Activated CD4-positive, alpha-beta T cell treated with anti-CD3 and anti-CD28 coated beads, Interleukin-2, Interleukin-4, amounts not matched to agents 100 ng/mL and 50 ng/mL, durations not matched to agents 16 hours and 8 hours (primary cell): ENCODE data around the gene LRRC3.

ENCODE experiments used
- DNase-seq: peaks from one replicate; pipeline ENCODE4 v3.0.0-alpha.2; 2020; ENCODE audit warnings: low spot score

Gene LRRC3

GRCh38 chr21:44479556-44480199, 24.4 kb downstream of the LRRC3 start:
- DNase-seq: peak; percentile 38

DNA sequence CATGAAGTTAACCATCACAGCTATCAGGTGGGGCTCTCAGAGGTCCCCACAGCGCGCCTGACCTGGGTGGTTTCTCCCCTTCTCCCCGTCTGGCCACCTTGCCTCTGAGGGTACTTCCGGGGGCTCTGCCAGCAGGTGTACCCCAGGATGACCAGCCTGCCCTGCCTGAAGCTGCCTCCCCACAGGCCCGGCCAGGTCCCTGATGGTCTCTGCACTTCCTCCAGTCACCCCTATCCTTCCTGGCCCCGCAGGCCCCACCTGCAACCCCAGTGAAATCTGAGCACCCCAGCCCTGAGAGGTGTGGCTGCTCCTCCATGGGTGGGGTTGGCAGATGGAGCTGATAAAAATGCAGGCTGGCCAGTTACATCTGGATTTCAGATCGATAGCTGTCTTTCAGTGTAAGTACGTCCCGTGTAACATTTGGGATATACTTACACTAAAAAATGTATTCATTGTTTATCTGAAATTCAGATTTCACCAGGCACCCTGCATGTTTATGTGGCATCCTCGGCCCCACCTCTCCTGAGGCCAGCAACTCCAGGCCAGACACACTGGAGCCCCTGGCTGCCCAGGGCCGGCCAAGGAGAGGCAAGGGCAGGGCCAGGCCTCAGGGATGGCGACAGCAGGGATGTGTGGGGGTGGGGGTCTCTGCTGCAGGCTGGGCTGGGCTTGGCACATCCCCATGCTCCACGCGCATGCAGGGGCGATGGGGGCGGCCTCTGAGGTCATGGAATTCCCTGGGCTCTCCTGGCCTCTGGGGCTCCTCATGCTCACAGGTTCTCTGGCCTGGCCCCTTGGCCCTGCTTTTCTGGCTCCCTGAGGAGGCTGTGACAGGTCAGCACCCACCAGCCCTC, 25.1 kb downstream of the LRRC3 start:
- DNase-seq: no peak

- DNase-seq: no peak
Measured at GRCh38 chr21:44482581-44483287, 27.4 kb downstream of the LRRC3 start.

DNA sequence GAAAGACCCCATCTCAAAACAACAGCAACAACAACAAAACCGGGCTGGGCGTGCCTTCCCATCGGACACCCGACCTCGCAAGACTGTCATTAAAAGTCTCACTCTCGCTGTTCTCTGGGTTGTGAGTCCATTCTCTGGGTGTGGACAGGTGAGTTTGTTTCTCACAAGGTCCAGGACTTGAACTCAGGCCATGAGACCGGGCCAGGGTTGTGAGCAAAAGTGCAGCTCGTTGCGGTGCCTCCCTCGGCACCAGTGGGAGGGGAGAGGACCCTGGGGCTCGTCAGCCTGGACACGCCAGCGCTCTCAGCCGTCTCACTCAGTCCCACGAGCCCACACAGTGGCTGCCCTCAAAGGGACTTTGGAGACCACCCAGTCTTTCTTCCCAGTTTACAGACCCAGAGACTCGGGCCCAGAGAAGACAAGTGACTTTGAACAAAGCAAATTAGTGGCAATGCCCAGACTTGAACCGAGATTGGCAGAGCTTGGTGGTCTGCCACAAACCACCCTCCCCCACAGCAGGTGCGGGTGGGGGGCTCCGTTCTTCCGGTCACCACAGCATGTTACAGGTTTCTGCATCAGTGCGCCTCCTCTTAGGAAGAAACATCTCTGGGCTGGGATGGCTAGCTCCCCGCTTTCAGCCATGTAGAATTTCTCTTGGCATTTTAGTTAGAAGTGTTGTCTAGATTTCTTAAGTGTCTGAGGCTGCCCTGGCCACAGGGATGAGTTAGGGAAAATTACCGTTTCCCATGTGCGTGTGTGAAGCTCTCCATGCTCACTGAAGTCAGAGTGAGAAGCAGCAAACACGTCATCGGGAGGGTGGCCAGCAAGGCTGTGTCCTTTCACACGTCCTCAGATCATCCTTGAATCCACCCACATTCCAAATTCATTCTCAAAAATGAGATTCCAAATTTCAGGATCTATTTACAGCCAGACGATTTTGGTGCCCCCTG, 28.3 kb downstream of the LRRC3 start:
- DNase-seq: no peak

DNA sequence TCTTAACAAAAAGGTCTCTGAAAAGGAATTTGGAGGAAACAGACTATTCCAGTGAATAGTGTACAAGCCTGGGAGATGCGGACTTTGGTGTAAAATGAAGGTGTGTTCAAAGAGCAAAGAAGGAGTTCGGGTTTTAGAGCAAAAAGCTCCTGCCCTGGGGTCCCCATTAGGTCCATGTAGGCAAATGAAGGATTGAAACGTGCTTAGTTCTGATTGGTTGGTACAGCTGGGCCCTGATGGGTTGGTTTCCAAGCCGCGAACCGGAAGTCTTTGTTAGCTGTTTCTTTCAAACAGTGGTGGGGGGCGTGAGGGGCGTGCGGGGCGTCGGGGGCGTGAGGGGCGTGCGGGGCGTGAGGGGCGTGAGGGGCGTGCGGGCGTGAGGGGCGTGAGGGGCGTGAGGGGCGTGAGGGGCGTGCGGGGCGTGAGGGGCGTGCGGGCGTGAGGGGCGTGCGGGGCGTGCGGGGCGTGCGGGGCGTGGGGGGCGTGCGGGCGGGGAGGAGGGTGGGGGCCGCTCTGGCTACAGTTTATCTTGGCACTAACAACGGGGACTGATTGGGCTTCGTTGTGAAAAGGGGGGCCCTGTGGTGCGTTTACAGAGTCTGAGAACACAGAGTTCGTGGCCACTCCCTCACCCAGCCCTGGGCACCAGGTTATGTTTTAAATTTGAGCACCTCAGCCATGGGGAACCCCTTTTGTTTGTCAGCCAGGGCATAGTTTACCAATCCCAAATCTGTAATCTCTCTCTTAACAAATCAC, 29.4 kb downstream of the LRRC3 start:
- DNase-seq: no peak

DNA sequence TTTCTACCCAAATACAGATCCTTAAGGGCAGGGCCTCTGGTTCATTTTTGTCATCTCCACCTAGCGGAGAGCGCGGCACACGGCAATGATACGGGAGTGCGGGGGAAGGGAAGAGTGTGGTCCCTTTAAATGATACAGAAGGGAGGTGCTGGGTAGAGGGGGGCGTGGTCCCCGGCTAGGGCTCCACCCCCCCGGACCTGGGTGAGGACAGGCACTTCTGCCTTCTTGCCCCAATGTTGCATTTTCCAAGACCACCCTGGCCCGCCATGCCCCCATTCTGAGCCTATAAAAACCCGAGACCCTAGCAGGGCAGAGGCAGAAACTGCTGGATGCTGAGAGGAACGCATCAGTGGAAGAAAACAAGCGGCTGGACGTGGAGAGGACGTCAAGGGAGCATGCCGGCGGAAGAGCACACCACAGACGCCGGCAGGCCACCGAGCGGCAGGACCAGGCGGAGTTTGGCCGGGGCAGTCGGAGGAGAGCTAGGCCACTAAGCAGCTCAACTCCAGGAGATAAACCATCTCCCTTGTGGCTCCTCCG, 30.0 kb downstream of the LRRC3 start:
- peak; percentile 25 for DNase-seq

DNA sequence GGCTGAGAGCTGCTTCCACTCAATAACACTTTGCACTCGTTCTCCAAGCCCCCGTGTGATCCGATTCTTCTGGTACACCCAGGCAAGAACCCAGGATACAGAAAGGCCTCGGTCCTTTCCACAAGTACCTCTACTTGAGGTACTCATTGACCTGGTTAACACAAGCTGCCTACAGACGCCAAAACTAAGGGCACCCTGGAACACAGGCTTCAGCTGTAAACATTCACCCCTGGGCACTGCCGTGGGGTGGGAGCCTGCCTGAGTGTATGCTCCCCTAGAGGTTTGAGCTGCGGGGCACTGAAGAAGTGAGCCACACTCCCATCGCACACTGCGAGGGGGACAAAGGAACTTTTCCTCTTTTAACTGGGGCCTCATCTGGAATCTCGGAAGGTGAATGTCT, 30.5 kb downstream of the LRRC3 start:
- DNase-seq: no peak

DNA sequence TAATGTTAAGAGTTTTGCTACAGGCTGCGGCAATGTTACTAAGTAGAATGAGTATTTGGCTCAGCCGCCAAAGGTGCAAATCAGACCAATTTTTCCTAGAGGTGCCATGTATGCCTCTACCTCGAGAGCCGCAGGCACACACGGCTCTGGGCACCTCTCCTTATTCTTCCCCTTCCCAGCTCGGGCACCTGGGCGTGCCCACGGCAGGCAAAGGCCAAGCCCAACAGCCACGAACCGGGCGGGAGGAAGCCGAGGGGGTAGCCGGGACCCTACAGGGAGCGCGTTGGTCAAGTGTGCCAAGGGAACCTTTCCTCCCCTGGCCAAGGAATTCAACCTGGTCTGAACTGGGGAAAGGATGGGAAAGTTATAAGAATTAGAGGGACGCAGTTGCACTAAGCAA, 31.0 kb downstream of the LRRC3 start:
- no peak for DNase-seq

- DNase-seq: peak; percentile 42
Measured at GRCh38 chr21:44487831-44488230, 32.5 kb downstream of the LRRC3 start.

DNA sequence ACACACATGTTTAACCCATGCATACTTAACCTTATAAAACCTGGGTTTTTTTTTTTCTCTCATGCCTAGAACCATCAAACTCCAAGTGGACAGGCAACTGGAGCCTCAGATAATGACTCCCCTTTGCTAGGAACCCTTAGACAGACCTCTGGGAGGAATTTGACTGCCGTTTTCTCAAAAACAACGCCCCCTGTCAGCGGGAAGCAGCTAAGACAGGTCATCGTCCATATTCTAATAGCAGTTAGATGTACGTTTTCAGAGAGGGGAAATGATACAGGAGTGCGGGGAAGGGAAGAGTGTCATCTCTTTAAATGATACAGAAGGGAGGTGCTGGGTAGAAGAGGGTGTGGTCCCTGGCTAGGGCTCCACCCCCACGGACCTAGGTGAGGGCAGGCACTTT, 34.7 kb downstream of the LRRC3 start:
- DNase-seq: no peak

- DNase-seq: no peak
Measured at GRCh38 chr21:44490405-44490804, 35.1 kb downstream of the LRRC3 start.

GRCh38 chr21:44490816-44491215, 35.5 kb downstream of the LRRC3 start:
- DNase-seq: no peak

DNA sequence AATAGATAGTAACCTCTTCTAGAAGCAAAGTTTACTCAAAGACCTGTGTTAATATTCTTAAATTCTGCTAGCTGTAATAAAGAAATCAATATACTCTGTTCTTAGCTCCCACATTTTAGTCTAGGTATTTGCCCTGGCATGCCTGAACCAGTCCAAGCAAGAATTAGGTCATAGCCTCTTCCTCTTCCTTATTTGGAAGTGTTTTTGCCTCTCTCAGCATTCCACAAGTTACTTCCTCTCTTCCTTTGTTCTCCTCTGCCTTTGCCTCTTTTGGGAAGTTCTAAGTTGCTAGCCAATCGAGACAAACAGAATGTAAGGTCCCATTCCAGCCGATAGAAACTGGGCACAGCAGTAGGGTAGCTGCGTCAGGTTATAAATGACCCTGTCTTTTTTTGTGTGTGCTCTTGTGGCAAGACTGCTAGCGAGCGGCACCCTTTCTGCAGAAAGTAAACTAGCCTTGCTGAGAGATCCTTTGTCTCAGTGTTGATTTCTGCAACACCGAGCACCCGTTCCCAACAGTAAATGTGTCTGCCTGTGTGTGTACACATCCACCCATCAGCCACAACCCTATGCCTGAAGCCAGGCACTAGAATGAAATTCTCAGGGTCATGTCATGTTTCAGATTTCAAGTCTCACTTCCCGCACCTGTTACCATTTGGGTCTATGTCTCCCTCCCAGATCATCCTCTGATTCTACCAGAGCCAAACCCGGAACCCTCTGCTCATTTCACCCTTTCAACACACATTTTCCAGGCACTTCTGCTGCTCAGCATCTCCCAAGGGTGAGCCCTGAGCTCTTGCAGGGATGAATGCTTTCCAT, 37.5 kb downstream of the LRRC3 start:
- no peak for DNase-seq

DNA sequence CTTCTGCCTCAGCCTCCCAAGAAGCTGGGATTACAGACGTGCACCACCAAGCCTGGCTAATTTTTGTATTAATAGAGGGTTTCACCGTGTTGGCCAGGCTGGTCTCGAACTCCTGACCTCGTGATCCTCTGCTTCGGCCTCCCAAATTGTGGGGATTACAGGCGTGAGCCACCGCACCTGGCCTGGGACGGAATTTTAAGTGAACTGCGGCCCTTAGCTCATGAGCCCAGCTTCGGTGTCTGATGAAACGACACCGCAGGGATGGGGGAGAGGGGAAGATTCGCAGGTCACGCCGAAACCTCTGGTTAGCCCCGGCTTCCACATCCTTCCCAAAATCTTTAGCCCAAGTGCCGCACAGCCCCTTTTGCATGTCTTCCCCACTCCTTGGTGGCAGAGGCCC, 39.1 kb downstream of the LRRC3 start:
- no peak for DNase-seq

DNA sequence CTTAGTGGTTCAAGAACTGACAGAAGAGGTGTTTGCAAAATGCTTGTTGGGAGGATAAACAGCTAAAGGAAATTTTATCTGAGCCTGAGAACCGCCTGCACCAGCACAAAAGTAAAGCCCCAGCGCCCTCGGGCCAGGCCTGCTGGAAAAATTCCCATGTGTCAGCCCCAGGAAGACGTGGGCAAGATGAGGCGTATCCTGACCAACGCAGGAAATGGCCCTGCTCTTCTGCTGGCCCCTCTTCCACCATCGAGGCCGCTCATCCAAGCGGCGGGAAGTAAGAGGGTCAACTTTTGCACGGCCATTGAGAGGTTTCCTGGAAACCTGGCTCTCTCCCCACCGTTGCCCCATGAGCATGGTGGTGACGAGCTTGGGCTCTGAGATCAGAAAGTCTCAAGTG, 39.6 kb downstream of the LRRC3 start:
- no peak for DNase-seq

DNA sequence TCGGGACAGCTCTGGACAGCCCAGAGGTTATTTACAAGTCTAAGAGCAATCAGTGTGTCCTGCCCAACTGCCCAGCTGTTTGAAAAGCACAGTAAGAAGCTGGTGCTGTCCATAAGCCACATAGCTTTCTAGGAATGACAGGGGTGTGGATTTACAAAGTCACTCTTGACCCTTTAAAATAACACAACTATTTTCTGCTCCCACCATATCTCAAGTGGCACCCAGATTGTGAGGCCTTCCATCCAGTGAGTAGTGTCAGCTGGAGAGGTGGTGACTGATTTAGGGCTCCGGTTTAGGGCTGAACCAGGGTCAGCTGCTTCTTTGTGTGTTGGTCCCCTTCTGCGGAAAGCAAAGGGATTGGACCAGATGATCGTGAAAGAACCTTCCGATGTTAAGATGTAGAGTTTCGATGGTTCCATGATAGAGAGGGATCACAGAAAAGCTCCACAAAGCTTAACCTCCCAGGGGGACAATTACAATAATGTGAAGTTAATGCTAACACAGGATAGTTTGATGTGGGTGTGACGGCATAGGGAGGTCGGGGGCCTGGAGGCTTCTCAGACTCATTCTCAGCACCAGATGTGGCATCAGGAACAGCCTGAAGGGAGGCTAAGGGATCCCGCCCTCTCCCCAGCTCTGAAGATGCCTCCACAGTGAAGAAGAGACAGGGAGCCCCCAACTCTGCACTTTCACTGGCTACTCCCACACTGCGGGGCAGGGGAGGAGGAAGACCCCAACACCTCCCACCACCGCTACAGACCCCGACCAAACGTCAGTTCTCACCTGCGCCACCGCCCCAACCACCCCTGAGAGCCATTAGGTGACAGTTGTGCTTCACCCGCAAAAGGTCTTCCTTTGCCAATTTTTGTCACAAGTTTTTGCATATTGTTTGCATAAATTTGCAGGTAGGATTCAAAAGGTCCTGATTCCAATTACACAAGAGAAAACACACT, 40.6 kb downstream of the LRRC3 start:
- no peak for DNase-seq

DNA sequence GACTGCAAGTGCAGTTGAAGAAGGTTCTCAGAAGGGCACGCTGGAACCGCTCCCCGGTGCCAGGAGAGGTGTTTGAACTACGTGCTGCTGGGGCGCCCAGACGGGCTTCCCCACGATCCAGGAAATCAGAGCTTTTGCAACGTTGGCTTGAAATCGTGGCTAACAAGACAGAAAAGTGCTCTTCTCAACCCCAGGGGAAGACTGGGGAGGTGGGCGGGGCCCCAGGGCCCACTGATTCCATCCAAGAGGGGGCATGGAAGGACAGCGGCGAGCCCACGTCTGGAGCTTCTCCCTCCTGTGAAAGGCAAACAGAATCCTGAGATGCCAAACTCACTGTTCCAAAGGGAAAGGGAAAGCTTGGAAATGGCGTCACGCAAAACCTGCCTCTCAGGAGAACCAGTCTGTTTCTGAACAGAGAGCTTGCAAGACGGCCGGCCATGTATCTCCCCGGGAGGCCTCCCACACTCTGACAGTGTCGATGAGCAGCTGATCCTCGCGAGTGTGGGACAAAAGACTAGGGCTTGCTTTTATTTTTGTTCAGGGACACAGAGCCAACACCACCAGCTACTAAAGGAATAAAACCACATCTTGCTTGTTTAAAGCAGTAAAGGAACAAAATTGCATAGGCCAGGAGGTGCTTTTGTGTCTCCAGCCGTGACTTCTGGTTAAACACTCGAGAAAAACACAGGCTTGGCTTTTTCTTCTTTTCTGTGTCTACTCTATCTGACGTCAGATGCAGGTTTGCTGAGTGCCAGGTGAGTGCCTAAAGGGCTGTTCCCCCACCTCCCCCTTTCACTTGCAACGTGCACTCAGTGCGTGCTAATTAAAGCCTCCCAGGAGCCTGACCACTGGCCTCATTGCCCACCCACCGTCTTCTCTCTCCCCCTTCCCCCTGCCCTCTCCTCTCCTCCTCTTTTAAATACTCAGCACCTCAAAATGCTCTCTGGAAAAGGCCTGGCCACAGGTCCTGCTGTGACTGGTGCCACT, 41.5 kb downstream of the LRRC3 start:
- no peak for DNase-seq

GRCh38 chr21:44497703-44498126, 42.4 kb downstream of the LRRC3 start:
- no peak for DNase-seq
